GM19395 (cell line): ENCODE data around the gene SLC34A1.

Experiments
- ATAC-seq: cut with Tn5 transposase; IDR thresholded peaks from one replicate; pipeline ENCODE4 v1.9.1; 2021; ENCODE audit warnings: mild to moderate bottlenecking, moderate library complexity; ENCODE audit not compliant: unreplicated experiment

SLC34A1 gene

GRCh38 chr5:177444106-177445051 is 60.1 kb downstream of the SLC34A1 start:
- ATAC-seq = no peak

GRCh38 chr5:177445052-177445916 is 61.0 kb downstream of the SLC34A1 start:
- no peak for ATAC-seq

GRCh38 chr5:177445917-177446199 is 61.6 kb downstream of the SLC34A1 start:
- no peak for ATAC-seq

GRCh38 chr5:177446200-177447065 is 62.2 kb downstream of the SLC34A1 start, which contains the start of gene PRR7:
Gene PRR7, plus strand, starts transcription at chr5:177446814. Its CDS starts 8,254 bp downstream, at chr5:177455068.
- ATAC-seq = peak; percentile 56

GRCh38 chr5:177447066-177447610 is 62.9 kb downstream of the SLC34A1 start:
- peak; percentile 39 for ATAC-seq

- ATAC-seq = no peak
Observed at GRCh38 chr5:177447611-177448243, 63.5 kb downstream of the SLC34A1 start.
